KMS-11 (cell line): ENCODE measurements around the gene MYO3A.

ENCODE experiments used
- H2AFZ ChIP-seq: fragments of 200-600 bp; sonication (generic); 2 replicates; pipeline ENCODE4 v1.6.1; 2016; ENCODE audit warnings: antibody characterized with exemption, mixed run types, low read depth
- H3K27ac ChIP-seq: fragments of 200-600 bp; sonication (generic); 2 replicates; pipeline ENCODE4 v1.6.1; 2016; ENCODE audit warnings: mild to moderate bottlenecking, mixed run types
- H3K27me3 ChIP-seq: fragments of 200-600 bp; sonication (generic); 2 replicates; pipeline ENCODE4 v1.6.1; 2017; ENCODE audit warnings: mild to moderate bottlenecking, low read depth, mixed run types, moderate library complexity; ENCODE audit not compliant: insufficient read depth
- H3K36me3 ChIP-seq: fragments of 200-600 bp; sonication (generic); 2 replicates; pipeline ENCODE4 v1.6.1; 2017; ENCODE audit warnings: mild to moderate bottlenecking, mixed run types; ENCODE audit not compliant: insufficient read depth
- H3K4me1 ChIP-seq: fragments of 200-600 bp; sonication (generic); 2 replicates; pipeline ENCODE4 v1.6.1; 2016; ENCODE audit warnings: mild to moderate bottlenecking, low read depth, mixed run types; ENCODE audit not compliant: poor library complexity, severe bottlenecking
- H3K4me2 ChIP-seq: fragments of 200-600 bp; sonication (generic); 2 replicates; pipeline ENCODE4 v1.7.0; 2016; ENCODE audit warnings: mild to moderate bottlenecking, mixed run types
- H3K4me3 ChIP-seq: fragments of 200-600 bp; sonication (generic); IDR thresholded peaks from 2 replicates; pipeline ENCODE4 v1.6.1; 2017; ENCODE audit warnings: low read depth, low read length, mixed read lengths; ENCODE audit not compliant: insufficient read depth
- H3K79me2 ChIP-seq: fragments of 200-600 bp; sonication (generic); 2 replicates; pipeline ENCODE4 v1.6.1; 2016; ENCODE audit warnings: low read depth, mixed run types; ENCODE audit not compliant: insufficient read depth
- H3K9ac ChIP-seq: fragments of 200-600 bp; sonication (generic); 2 replicates; pipeline ENCODE4 v1.6.1; 2016; ENCODE audit warnings: mild to moderate bottlenecking, mixed run types
- H4K20me1 ChIP-seq: fragments of 200-600 bp; sonication (generic); 2 replicates; pipeline ENCODE4 v1.6.1; 2016; ENCODE audit warnings: mild to moderate bottlenecking, mixed run types; ENCODE audit not compliant: insufficient read depth
- CTCF ChIP-seq: fragments of 200-600 bp; sonication (generic); conservative IDR thresholded peaks from 2 replicates; pipeline ENCODE4 v1.6.1; 2017; ENCODE audit warnings: low read depth, mild to moderate bottlenecking, antibody characterized with exemption, low read length, moderate library complexity, mixed read lengths

MYO3A gene

GRCh38 chr10:26043469-26043868, 109.4 kb downstream of the MYO3A start:
- H3K79me2 ChIP-seq = no peaks in the 10 kb centered on the region
- H2AFZ ChIP-seq = no peak overlapping the region
- no peaks in the 10 kb centered on the region for H3K27me3 ChIP-seq
- H3K27ac ChIP-seq = no peak overlapping the region
- peaks cover 2% of the 10 kb centered on the region for H3K4me1 ChIP-seq
- H3K9ac ChIP-seq = no peak overlapping the region
- H3K36me3 ChIP-seq = no peaks in the 10 kb centered on the region
- no peaks in the 10 kb centered on the region for H4K20me1 ChIP-seq
- no peak overlapping the region for H3K4me2 ChIP-seq
- H3K4me3 ChIP-seq = no peak overlapping the region
- TF ChIP-seq CTCF = no peak

GRCh38 chr10:26044141-26044749, 110.2 kb downstream of the MYO3A start:
- Histone ChIP-seq H3K27me3 (no peaks in the 10 kb centered on the region), H3K36me3 (no peaks in the 10 kb centered on the region), H3K27ac (no peak overlapping the region), H2AFZ (no peak overlapping the region), H4K20me1 (no peaks in the 10 kb centered on the region), H3K4me1 (peaks cover 2% of the 10 kb centered on the region), H3K4me2 (no peak overlapping the region), H3K9ac (no peak overlapping the region), H3K79me2 (no peaks in the 10 kb centered on the region), H3K4me3 (no peak overlapping the region)
- no peak for TF ChIP-seq CTCF

- no peaks in the 10 kb centered on the region for H4K20me1 ChIP-seq
- no peaks in the 10 kb centered on the region for H3K27me3 ChIP-seq
- no peak overlapping the region for H3K4me2 ChIP-seq
- H3K4me1 ChIP-seq = peaks cover 2% of the 10 kb centered on the region
- no peaks in the 10 kb centered on the region for H3K36me3 ChIP-seq
- H2AFZ ChIP-seq = no peak overlapping the region
- no peak for TF ChIP-seq CTCF
- no peak overlapping the region for H3K27ac ChIP-seq
- H3K9ac ChIP-seq = no peak overlapping the region
- H3K79me2 ChIP-seq = no peaks in the 10 kb centered on the region
- no peak overlapping the region for H3K4me3 ChIP-seq
Measured at GRCh38 chr10:26046073-26046700, 112.2 kb downstream of the MYO3A start.

GRCh38 chr10:26048756-26049155, 114.7 kb downstream of the MYO3A start:
- Histone ChIP-seq H3K9ac (no peak overlapping the region), H3K36me3 (no peaks in the 10 kb centered on the region), H3K79me2 (no peaks in the 10 kb centered on the region), H3K4me1 (peaks cover 2% of the 10 kb centered on the region), H3K27ac (no peak overlapping the region), H3K4me2 (no peak overlapping the region), H3K27me3 (no peaks in the 10 kb centered on the region), H2AFZ (no peak overlapping the region), H3K4me3 (no peak overlapping the region), H4K20me1 (no peaks in the 10 kb centered on the region)
- TF ChIP-seq CTCF = no peak
